ENCODE measurements around the gene DIO2.

DIO2 gene

DNA sequence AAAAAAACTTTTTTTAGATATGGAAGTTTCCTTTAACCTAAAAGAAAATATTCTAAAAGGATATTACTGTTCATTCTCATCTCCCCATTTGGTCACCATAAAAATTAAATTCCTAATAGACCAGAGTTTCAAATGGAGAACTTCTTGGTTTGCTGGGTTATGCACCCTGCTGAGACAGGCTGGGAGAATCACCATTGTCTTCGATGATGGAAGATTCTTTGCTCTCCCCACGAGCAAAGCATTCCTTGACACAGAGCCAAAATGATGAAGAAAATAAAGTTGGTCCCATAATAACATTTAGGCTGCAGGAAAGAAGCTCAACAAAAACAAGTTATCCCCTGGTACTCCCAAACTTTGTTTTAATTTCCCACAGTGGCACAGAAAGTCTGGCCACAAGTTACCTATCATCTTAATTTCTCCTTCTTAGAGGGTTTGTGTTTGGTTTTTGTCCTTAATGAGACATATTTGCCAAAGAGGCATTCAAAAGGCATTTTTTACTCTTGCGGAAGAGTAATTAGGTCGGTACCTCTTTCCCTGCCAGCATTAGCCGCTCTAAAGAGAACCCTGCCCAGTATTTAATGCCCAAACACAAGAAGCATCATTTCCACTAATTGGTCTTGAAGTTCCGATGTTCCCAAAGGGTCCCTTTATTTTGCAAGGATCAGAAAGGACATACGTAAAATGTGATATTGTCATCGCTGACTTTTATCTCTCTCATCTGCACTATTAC is 4.8 kb downstream of the DIO2 start:
- TF ChIP-seq ZFX (IDR thresholded peaks at IDR 0.05), result no peak
- TF ChIP-seq, protein P1, sequence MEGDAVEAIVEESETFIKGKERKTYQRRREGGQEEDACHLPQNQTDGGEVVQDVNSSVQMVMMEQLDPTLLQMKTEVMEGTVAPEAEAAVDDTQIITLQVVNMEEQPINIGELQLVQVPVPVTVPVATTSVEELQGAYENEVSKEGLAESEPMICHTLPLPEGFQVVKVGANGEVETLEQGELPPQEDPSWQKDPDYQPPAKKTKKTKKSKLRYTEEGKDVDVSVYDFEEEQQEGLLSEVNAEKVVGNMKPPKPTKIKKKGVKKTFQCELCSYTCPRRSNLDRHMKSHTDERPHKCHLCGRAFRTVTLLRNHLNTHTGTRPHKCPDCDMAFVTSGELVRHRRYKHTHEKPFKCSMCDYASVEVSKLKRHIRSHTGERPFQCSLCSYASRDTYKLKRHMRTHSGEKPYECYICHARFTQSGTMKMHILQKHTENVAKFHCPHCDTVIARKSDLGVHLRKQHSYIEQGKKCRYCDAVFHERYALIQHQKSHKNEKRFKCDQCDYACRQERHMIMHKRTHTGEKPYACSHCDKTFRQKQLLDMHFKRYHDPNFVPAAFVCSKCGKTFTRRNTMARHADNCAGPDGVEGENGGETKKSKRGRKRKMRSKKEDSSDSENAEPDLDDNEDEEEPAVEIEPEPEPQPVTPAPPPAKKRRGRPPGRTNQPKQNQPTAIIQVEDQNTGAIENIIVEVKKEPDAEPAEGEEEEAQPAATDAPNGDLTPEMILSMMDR (conservative IDR thresholded peaks at IDR 0.05), result no peak
- H3K27ac ChIP-seq, result no peak overlapping the region

DNA sequence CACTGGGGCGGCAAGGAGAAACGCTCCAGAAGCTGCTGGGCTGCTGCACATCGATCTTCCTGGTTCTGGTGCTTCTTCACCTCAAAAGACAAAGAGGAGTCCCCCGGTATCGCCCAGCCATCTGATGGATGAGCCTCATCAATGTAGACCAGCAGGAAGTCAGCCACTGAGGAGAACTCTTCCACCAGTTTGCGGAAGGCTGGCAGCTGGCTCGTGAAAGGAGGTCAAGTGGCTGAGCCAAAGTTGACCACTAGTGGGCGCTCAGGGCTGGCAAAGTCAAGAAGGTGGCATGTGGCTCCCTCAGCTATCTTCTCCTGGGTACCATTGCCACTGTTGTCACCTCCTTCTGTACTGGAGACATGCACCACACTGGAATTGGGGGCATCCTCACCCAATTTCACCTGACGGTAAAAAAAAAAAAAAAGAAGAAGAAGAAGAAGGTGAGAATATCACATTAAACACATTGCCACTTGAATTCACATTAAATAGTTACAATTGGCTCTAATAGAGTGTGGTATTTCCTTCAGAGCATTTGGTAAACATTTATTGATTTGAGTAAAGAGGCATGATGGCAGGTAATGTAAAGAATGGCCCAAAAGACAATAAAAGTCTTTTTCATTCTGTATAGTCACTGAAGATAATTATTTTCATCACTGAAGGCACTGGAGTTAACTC is 8.3 kb downstream of the DIO2 start:
- H3K27ac ChIP-seq, result no peak overlapping the region
- TF ChIP-seq, protein P1 (conservative IDR thresholded peaks at IDR 0.05), result peak; percentile 88
- no peak for TF ChIP-seq ZFX (IDR thresholded peaks at IDR 0.05)

DNA sequence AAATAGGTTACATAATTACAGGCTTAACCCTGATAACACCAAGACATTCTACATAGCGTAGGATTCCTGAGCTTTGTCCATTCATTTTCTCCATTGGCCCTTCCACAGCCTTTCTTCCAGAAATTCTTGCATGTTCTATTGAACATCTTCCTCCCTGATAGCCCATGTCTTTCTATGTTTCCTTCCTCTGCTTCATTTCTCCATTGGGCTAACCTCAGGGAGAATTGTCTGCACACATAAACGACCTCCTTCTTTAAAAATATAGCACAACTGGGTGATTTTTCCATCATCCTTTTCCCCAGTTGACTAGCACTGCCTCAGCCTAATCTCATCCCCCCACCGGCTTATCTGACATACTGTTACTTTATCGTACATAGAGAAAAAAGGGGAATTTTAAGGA is 11.2 kb downstream of the DIO2 start:
- TF ChIP-seq, protein P1 (conservative IDR thresholded peaks at IDR 0.05), result no peak
- no peak for TF ChIP-seq ZFX (IDR thresholded peaks at IDR 0.05)
- H3K27ac ChIP-seq, result no peak overlapping the region

DNA sequence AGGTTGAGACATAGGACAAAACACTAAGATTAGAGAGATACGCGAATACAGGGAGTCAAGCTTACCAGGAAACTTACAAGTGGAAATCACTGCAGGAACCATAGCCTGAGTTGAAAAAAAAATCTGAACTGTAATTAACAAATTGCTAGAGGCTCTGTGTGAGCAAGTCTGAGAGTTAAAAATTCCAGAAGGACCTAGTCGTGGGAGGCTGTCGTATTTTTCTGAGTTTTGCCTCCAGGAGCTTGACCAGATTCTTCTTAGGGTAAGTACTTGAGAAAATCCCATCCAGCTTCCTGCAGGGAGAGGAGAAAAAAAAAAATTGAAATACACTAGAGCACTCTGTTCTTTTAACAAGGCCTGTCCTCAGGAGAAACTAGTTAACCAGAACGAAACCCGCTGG is 22.7 kb downstream of the DIO2 start:
- TF ChIP-seq ZFX (IDR thresholded peaks at IDR 0.05), result no peak
- TF ChIP-seq, protein P1 (conservative IDR thresholded peaks at IDR 0.05), result no peak
- no peak overlapping the region for H3K27ac ChIP-seq

DNA sequence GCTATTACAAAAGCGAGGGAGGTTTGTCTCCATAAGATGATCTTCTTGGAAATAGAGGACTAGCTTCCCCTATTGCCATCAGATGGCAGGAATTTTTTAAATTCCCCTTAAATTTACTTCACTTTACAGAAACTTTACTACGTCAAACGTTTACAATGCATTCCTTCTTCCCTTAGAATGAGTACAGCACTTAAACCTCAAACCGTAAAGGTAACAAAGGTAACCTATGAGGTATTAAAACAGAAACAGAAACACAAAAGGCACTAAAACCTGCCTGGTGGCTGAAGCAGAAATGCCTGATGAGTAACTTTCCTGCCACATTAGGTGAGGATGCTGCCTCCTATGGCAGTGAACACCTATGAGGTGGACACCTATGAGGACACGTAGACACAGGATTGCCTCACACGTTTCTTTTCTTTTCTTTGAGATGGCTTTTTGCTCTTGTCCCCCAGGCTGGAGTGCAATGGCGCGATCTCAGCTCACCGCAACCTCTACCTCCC is 25.0 kb downstream of the DIO2 start:
- TF ChIP-seq, protein P1 (conservative IDR thresholded peaks at IDR 0.05), result no peak
- TF ChIP-seq ZFX (IDR thresholded peaks at IDR 0.05), result no peak
- H3K27ac ChIP-seq, result no peak overlapping the region

DNA sequence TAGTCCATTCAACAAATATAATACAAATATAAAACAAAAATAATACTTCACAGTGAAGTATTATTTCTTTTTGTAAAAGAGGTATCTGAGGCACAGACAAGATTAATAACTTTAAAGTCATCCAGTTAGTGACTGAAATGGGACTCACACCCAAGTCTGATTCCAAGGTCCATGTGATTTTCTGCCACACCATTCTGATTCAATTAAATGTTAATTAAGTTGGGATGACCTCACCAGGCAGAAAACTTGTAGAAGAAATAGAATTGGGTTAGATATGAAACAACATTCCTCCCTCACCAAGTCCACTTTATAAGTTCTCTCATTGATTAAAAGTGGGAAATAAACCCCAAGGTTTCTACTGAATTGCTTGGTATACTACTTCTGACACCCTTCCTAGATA is 34.4 kb downstream of the DIO2 start:
- no peak for TF ChIP-seq ZFX (IDR thresholded peaks at IDR 0.05)
- TF ChIP-seq, protein P1 (conservative IDR thresholded peaks at IDR 0.05), result no peak
- H3K27ac ChIP-seq, result no peak overlapping the region

DNA sequence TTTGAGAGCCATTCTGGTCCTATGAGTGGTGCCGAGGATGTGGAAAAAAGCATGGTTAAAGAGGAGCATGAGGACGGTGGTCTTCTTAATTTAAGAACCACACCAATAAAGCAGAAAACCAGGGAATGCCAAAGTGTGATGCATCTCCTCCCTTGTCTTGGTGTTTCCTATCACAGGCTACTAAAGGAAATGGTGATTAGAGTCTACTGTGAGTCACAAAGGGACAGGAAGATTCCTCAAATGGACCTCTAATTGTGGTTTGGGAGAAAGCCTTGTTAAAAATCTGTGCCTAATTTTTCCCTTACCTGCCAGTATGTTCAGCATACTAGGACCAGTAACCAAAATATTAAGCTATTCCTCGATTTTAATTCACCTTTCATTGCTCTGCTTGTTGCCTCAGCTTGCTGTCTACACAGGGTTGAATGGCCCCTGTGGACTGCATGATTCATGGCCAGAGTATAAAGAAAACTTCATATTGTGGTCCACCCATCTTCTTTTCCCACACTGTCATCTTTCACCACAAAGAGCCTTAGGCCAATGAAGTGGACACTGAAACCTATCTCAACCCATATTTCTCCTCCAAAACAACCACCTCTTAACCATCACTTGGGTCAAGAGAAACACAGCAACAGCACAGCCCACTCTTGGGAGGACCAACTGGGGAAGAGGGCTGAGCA is 38.8 kb downstream of the DIO2 start:
- TF ChIP-seq, protein P1 (conservative IDR thresholded peaks at IDR 0.05), result no peak
- no peak for TF ChIP-seq ZFX (IDR thresholded peaks at IDR 0.05)
- H3K27ac ChIP-seq, result no peak overlapping the region

Measured in C4-2B (cell line).